Measurements from ENCODE around the gene OAS1. TPM values are rescaled to one million over a fixed set of nuclear protein-coding genes. Genes with fewer than 3 reads are reported as not detected.

OAS1 gene
- total and polyA plus RNA-seq, 2 of the 8 experiments (the other 6 are each of a cell fraction or from before 2014, with no cell fraction given), result 0.23 TPM; not detected in 1

DNA sequence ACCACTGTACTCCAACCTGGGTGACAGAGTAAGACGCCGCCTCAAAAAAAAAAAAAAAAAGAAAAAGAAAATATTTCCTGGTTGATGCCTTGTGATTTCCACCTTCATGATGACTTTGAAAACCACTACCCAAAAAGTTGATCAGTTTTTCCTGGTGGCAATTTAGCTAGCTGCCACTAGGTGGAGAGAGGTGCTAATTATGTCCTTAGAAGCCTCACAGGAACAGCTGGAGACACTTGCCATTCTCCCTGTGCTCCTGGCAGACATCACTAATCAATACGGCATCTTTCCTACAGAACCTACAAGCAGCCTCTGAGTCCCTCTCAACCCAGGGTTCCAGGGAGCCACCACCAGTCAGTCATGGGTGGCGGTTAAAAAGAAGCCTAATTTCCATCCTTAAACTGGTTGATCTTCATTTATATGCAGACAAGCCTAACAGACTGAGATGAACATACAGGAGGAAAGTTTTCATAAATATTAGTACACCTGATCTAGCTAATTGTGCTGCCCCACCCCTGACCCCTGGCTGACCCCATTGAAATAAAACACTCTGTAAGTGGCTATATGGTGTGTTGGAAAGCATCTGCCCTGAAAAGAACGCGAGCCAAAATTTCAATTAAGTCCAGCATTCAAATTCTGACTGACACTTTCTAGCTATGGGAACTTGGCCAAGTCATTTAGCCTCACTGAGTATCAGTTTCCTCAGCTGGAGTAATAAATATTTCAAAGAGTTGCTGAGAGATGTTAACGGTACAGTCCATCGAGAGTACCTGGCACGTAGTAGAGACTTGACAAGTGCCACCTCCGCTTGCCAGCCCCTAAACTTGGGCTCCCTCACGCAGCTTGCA lies 6.2 kb upstream of the OAS1 start (continued):
- TF ChIP-seq HDAC6 (IDR thresholded peaks at IDR 0.05; ENCODE audit: low read depth, low read length), result no peak
- no peak for TF ChIP-seq BCL11A (IDR thresholded peaks at IDR 0.05; ENCODE audit: low read depth in 2 of 2, low read length in 2 of 2)
- TF ChIP-seq, protein P1, sequence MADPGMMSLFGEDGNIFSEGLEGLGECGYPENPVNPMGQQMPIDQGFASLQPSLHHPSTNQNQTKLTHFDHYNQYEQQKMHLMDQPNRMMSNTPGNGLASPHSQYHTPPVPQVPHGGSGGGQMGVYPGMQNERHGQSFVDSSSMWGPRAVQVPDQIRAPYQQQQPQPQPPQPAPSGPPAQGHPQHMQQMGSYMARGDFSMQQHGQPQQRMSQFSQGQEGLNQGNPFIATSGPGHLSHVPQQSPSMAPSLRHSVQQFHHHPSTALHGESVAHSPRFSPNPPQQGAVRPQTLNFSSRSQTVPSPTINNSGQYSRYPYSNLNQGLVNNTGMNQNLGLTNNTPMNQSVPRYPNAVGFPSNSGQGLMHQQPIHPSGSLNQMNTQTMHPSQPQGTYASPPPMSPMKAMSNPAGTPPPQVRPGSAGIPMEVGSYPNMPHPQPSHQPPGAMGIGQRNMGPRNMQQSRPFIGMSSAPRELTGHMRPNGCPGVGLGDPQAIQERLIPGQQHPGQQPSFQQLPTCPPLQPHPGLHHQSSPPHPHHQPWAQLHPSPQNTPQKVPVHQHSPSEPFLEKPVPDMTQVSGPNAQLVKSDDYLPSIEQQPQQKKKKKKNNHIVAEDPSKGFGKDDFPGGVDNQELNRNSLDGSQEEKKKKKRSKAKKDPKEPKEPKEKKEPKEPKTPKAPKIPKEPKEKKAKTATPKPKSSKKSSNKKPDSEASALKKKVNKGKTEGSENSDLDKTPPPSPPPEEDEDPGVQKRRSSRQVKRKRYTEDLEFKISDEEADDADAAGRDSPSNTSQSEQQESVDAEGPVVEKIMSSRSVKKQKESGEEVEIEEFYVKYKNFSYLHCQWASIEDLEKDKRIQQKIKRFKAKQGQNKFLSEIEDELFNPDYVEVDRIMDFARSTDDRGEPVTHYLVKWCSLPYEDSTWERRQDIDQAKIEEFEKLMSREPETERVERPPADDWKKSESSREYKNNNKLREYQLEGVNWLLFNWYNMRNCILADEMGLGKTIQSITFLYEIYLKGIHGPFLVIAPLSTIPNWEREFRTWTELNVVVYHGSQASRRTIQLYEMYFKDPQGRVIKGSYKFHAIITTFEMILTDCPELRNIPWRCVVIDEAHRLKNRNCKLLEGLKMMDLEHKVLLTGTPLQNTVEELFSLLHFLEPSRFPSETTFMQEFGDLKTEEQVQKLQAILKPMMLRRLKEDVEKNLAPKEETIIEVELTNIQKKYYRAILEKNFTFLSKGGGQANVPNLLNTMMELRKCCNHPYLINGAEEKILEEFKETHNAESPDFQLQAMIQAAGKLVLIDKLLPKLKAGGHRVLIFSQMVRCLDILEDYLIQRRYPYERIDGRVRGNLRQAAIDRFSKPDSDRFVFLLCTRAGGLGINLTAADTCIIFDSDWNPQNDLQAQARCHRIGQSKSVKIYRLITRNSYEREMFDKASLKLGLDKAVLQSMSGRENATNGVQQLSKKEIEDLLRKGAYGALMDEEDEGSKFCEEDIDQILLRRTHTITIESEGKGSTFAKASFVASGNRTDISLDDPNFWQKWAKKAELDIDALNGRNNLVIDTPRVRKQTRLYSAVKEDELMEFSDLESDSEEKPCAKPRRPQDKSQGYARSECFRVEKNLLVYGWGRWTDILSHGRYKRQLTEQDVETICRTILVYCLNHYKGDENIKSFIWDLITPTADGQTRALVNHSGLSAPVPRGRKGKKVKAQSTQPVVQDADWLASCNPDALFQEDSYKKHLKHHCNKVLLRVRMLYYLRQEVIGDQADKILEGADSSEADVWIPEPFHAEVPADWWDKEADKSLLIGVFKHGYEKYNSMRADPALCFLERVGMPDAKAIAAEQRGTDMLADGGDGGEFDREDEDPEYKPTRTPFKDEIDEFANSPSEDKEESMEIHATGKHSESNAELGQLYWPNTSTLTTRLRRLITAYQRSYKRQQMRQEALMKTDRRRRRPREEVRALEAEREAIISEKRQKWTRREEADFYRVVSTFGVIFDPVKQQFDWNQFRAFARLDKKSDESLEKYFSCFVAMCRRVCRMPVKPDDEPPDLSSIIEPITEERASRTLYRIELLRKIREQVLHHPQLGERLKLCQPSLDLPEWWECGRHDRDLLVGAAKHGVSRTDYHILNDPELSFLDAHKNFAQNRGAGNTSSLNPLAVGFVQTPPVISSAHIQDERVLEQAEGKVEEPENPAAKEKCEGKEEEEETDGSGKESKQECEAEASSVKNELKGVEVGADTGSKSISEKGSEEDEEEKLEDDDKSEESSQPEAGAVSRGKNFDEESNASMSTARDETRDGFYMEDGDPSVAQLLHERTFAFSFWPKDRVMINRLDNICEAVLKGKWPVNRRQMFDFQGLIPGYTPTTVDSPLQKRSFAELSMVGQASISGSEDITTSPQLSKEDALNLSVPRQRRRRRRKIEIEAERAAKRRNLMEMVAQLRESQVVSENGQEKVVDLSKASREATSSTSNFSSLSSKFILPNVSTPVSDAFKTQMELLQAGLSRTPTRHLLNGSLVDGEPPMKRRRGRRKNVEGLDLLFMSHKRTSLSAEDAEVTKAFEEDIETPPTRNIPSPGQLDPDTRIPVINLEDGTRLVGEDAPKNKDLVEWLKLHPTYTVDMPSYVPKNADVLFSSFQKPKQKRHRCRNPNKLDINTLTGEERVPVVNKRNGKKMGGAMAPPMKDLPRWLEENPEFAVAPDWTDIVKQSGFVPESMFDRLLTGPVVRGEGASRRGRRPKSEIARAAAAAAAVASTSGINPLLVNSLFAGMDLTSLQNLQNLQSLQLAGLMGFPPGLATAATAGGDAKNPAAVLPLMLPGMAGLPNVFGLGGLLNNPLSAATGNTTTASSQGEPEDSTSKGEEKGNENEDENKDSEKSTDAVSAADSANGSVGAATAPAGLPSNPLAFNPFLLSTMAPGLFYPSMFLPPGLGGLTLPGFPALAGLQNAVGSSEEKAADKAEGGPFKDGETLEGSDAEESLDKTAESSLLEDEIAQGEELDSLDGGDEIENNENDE (IDR thresholded peaks at IDR 0.05; ENCODE audit: insufficient replicate concordance, low read length), result no peak
- TF ChIP-seq, protein P2, sequence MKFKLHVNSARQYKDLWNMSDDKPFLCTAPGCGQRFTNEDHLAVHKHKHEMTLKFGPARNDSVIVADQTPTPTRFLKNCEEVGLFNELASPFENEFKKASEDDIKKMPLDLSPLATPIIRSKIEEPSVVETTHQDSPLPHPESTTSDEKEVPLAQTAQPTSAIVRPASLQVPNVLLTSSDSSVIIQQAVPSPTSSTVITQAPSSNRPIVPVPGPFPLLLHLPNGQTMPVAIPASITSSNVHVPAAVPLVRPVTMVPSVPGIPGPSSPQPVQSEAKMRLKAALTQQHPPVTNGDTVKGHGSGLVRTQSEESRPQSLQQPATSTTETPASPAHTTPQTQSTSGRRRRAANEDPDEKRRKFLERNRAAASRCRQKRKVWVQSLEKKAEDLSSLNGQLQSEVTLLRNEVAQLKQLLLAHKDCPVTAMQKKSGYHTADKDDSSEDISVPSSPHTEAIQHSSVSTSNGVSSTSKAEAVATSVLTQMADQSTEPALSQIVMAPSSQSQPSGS (IDR thresholded peaks at IDR 0.05; ENCODE audit: low read length), result no peak
- no peak for TF ChIP-seq EZH2 (IDR thresholded peaks at IDR 0.05; ENCODE audit: low read depth, low read length, severe bottlenecking)
- no peak for TF ChIP-seq SIX5 (IDR thresholded peaks at IDR 0.05; ENCODE audit: low read depth, low read length)
